HEK293 (cell line): Measurements from ENCODE around the gene CDC42.

Experiments used
- CTCF ChIA-PET: fragments of 350-600 bp; formaldehyde crosslinking; extraction: SDS; loops from one replicate; lab custom pipeline; 2021; ENCODE audit warnings: antibody characterized with exemption; lab: Yijun Ruan, JAX
- POLR2A ChIA-PET: fragments of 300-600 bp; formaldehyde crosslinking; extraction: SDS; loops from one replicate; lab custom pipeline; 2020; ENCODE audit warnings: antibody characterized with exemption, inconsistent platforms; lab: Yijun Ruan, JAX
- H3K27ac ChIP-seq: fragments of 200-500 bp; sonication (Bioruptor generic); 2 replicates; pipeline ENCODE4 v1.5.1; 2014; ENCODE audit warnings: low read depth, low read length, control low read depth, inconsistent platforms; ENCODE audit errors: extremely low read depth
- H3K36me3 ChIP-seq, 2 experiments: fragments of 200-500 bp in 1 of 2; sonication (Bioruptor generic) in 1 of 2; 1 replicate in 1 of 2; 2 replicates in 1 of 2; pipeline ENCODE4 v1.5.1; 2014 to 2017; ENCODE audit warnings: inconsistent platforms in 2 of 2, low read length in 2 of 2; ENCODE audit not compliant: control insufficient read depth in 2 of 2, insufficient read depth in 1 of 2
- H3K4me1 ChIP-seq: fragments of 200-500 bp; sonication (Bioruptor generic); 2 replicates; pipeline ENCODE4 v1.5.1; 2014; ENCODE audit warnings: mild to moderate bottlenecking, low read length, inconsistent platforms; ENCODE audit not compliant: control insufficient read depth, insufficient read depth
- H3K4me3 ChIP-seq: 2 replicates; pipeline ENCODE4 v1.5.1; 2011; ENCODE audit warnings: low read depth, mild to moderate bottlenecking, control low read depth, low read length, moderate library complexity
- H3K9me3 ChIP-seq: fragments of 200-500 bp; sonication (Bioruptor generic); 2 replicates; pipeline ENCODE4 v1.5.1; 2014; ENCODE audit warnings: low read depth, low read length, inconsistent platforms; ENCODE audit not compliant: control insufficient read depth, insufficient read depth
- GLIS2 ChIP-seq: fragments of 450-650 bp; formaldehyde crosslinking; IDR thresholded peaks from 2 replicates; pipeline ENCODE4 v1.5.1; 2016; ENCODE audit warnings: missing biosample characterization, missing genetic modification characterization
- PRDM1 ChIP-seq: fragments of 450-650 bp; formaldehyde crosslinking; IDR thresholded peaks from 2 replicates; pipeline ENCODE4; 2016; ENCODE audit warnings: missing biosample characterization, missing genetic modification characterization
- SALL2 ChIP-seq: fragments of 450-650 bp; formaldehyde crosslinking; IDR thresholded peaks from 2 replicates; pipeline ENCODE4 v1.5.0; 2017; ENCODE audit warnings: missing biosample characterization, mild to moderate bottlenecking, missing genetic modification characterization, borderline replicate concordance
- SCRT2 ChIP-seq: fragments of 450-650 bp; formaldehyde crosslinking; IDR thresholded peaks from 2 replicates; pipeline ENCODE4 v1.5.1; 2016; ENCODE audit warnings: missing biosample characterization, missing genetic modification characterization
- ZBTB21 ChIP-seq: fragments of 450-650 bp; formaldehyde crosslinking; IDR thresholded peaks from 2 replicates; pipeline ENCODE4 v1.5.1; 2017; ENCODE audit warnings: missing biosample characterization, missing genetic modification characterization
- ZBTB48 ChIP-seq: fragments of 450-650 bp; formaldehyde crosslinking; IDR thresholded peaks from 2 replicates; pipeline ENCODE4 v1.5.1; 2016; ENCODE audit warnings: missing biosample characterization, missing genetic modification characterization
- ZFP69B ChIP-seq: fragments of 450-650 bp; formaldehyde crosslinking; IDR thresholded peaks from 2 replicates; pipeline ENCODE4 v1.5.1; 2016; ENCODE audit warnings: missing biosample characterization, missing genetic modification characterization
- ZNF155 ChIP-seq: fragments of 450-650 bp; formaldehyde crosslinking; IDR thresholded peaks from 2 replicates; pipeline ENCODE4 v1.5.1; 2016; ENCODE audit warnings: missing biosample characterization, missing genetic modification characterization
- ZNF174 ChIP-seq: fragments of 450-650 bp; formaldehyde crosslinking; IDR thresholded peaks from 2 replicates; pipeline ENCODE4 v1.5.0; 2017; ENCODE audit warnings: missing biosample characterization, mild to moderate bottlenecking, missing genetic modification characterization
- ZNF184 ChIP-seq: fragments of 450-650 bp; IDR thresholded peaks from 2 replicates; pipeline ENCODE4 v1.5.1; 2018; ENCODE audit warnings: missing biosample characterization, mild to moderate bottlenecking, missing genetic modification characterization
- ZNF2 ChIP-seq: fragments of 450-650 bp; formaldehyde crosslinking; IDR thresholded peaks from 2 replicates; pipeline ENCODE4 v1.5.1; 2016; ENCODE audit warnings: missing biosample characterization, missing genetic modification characterization
- ZNF202 ChIP-seq: fragments of 450-650 bp; formaldehyde crosslinking; IDR thresholded peaks from 2 replicates; pipeline ENCODE4 v1.5.1; 2016; ENCODE audit warnings: missing biosample characterization, missing genetic modification characterization, borderline replicate concordance
- ZNF266 ChIP-seq: fragments of 450-650 bp; formaldehyde crosslinking; IDR thresholded peaks from 2 replicates; pipeline ENCODE4 v1.5.1; 2016; ENCODE audit warnings: missing biosample characterization, missing genetic modification characterization, low read depth
- ZNF354C ChIP-seq: fragments of 450-650 bp; formaldehyde crosslinking; IDR thresholded peaks from 2 replicates; pipeline ENCODE4 v1.5.1; 2016; ENCODE audit warnings: missing biosample characterization, missing genetic modification characterization, low read depth, borderline replicate concordance
- ZNF521 ChIP-seq: fragments of 450-650 bp; formaldehyde crosslinking; IDR thresholded peaks from 2 replicates; pipeline ENCODE4 v1.5.1; 2017; ENCODE audit warnings: missing biosample characterization, mild to moderate bottlenecking, missing genetic modification characterization
- ZNF530 ChIP-seq: fragments of 450-650 bp; formaldehyde crosslinking; IDR thresholded peaks from 2 replicates; pipeline ENCODE4 v1.5.1; 2016; ENCODE audit warnings: low read depth, missing biosample characterization, missing genetic modification characterization
- ZNF555 ChIP-seq: fragments of 450-650 bp; formaldehyde crosslinking; conservative IDR thresholded peaks from 2 replicates; pipeline ENCODE4 v1.5.1; 2017; ENCODE audit warnings: missing biosample characterization, mild to moderate bottlenecking, missing genetic modification characterization, inconsistent platforms
- ZNF585B ChIP-seq: fragments of 450-650 bp; formaldehyde crosslinking; IDR thresholded peaks from 2 replicates; pipeline ENCODE4 v1.5.1; 2016; ENCODE audit warnings: missing biosample characterization, missing genetic modification characterization
- ZNF670 ChIP-seq: fragments of 450-650 bp; formaldehyde crosslinking; IDR thresholded peaks from 2 replicates; pipeline ENCODE4 v1.5.1; 2016; ENCODE audit warnings: missing biosample characterization, missing genetic modification characterization, low read depth
- ZNF701 ChIP-seq: fragments of 450-650 bp; formaldehyde crosslinking; IDR thresholded peaks from 2 replicates; pipeline ENCODE4 v1.5.1; 2016; ENCODE audit warnings: missing biosample characterization, missing genetic modification characterization
- TF ChIP-seq, protein P1 (sequence below): fragments of 450-650 bp; formaldehyde crosslinking; IDR thresholded peaks from 2 replicates; pipeline ENCODE4 v1.5.1; 2016; ENCODE audit warnings: missing biosample characterization, missing genetic modification characterization, borderline replicate concordance
- TF ChIP-seq, protein P2 (sequence below): fragments of 450-650 bp; formaldehyde crosslinking; IDR thresholded peaks from 2 replicates; pipeline ENCODE4 v1.5.1; 2016; ENCODE audit warnings: missing biosample characterization, missing genetic modification characterization
- TF ChIP-seq, protein P3 (sequence below): fragments of 450-650 bp; IDR thresholded peaks from 2 replicates; pipeline ENCODE4 v1.5.1; 2018; ENCODE audit warnings: missing biosample characterization, missing genetic modification characterization

CDC42 gene

DNA sequence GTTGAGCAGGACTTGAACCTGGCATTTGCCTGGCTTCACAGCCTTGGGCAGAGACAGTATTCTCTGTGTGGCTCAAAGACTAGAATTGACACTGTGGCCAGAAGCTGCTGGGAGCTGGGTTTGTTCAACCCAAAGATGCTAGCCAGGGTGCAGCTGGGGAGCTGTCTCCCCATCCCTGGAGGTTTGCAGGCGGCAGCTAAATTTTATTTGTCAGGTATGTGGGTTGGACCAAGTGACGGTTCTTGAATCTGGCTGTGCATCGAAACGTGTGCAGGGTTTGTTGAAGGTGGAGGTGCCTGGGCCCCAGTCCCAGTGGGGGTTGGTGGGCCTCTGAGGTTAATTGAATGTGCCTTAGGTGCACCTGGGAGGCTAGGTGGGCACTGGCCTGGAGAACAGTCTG is 78.6 kb downstream of the CDC42 start (continued):
- TF ChIP-seq ZNF585B (tag by site-specific recombination) (no peak), ZBTB21 (no peak), ZNF670 (no peak), PRDM1 (no peak), ZNF202 (no peak)
- TF ChIP-seq, protein P1, sequence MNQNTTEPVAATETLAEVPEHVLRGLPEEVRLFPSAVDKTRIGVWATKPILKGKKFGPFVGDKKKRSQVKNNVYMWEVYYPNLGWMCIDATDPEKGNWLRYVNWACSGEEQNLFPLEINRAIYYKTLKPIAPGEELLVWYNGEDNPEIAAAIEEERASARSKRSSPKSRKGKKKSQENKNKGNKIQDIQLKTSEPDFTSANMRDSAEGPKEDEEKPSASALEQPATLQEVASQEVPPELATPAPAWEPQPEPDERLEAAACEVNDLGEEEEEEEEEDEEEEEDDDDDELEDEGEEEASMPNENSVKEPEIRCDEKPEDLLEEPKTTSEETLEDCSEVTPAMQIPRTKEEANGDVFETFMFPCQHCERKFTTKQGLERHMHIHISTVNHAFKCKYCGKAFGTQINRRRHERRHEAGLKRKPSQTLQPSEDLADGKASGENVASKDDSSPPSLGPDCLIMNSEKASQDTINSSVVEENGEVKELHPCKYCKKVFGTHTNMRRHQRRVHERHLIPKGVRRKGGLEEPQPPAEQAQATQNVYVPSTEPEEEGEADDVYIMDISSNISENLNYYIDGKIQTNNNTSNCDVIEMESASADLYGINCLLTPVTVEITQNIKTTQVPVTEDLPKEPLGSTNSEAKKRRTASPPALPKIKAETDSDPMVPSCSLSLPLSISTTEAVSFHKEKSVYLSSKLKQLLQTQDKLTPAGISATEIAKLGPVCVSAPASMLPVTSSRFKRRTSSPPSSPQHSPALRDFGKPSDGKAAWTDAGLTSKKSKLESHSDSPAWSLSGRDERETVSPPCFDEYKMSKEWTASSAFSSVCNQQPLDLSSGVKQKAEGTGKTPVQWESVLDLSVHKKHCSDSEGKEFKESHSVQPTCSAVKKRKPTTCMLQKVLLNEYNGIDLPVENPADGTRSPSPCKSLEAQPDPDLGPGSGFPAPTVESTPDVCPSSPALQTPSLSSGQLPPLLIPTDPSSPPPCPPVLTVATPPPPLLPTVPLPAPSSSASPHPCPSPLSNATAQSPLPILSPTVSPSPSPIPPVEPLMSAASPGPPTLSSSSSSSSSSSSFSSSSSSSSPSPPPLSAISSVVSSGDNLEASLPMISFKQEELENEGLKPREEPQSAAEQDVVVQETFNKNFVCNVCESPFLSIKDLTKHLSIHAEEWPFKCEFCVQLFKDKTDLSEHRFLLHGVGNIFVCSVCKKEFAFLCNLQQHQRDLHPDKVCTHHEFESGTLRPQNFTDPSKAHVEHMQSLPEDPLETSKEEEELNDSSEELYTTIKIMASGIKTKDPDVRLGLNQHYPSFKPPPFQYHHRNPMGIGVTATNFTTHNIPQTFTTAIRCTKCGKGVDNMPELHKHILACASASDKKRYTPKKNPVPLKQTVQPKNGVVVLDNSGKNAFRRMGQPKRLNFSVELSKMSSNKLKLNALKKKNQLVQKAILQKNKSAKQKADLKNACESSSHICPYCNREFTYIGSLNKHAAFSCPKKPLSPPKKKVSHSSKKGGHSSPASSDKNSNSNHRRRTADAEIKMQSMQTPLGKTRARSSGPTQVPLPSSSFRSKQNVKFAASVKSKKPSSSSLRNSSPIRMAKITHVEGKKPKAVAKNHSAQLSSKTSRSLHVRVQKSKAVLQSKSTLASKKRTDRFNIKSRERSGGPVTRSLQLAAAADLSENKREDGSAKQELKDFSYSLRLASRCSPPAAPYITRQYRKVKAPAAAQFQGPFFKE = no peak
- TF ChIP-seq, protein P2, sequence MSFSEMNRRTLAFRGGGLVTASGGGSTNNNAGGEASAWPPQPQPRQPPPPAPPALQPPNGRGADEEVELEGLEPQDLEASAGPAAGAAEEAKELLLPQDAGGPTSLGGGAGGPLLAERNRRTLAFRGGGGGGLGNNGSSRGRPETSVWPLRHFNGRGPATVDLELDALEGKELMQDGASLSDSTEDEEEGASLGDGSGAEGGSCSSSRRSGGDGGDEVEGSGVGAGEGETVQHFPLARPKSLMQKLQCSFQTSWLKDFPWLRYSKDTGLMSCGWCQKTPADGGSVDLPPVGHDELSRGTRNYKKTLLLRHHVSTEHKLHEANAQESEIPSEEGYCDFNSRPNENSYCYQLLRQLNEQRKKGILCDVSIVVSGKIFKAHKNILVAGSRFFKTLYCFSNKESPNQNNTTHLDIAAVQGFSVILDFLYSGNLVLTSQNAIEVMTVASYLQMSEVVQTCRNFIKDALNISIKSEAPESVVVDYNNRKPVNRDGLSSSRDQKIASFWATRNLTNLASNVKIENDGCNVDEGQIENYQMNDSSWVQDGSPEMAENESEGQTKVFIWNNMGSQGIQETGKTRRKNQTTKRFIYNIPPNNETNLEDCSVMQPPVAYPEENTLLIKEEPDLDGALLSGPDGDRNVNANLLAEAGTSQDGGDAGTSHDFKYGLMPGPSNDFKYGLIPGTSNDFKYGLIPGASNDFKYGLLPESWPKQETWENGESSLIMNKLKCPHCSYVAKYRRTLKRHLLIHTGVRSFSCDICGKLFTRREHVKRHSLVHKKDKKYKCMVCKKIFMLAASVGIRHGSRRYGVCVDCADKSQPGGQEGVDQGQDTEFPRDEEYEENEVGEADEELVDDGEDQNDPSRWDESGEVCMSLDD = no peak

- ChIA-PET POLR2A (no interaction called here), CTCF (interaction anchor here (0.5 to 6.5 kb wide), 18 partner anchors 8 to 1273 kb away, joined by 3 to 61 read pairs (median 4); no protein-coding TSS in a partner anchor)
- H3K36me3 ChIP-seq = no peaks in the 10 kb centered on the region
- H3K4me1 ChIP-seq = no peaks in the 10 kb centered on the region
- no peak overlapping the region for H3K4me3 ChIP-seq
- H3K9me3 ChIP-seq = no peaks in the 10 kb centered on the region
- no peak overlapping the region for H3K27ac ChIP-seq
- peak; percentile 100 for TF ChIP-seq SCRT2 (tag by site-specific recombination)
- TF ChIP-seq ZNF555 (tag by site-specific recombination) = no peak
- no peak for TF ChIP-seq ZNF155 (tag by site-specific recombination)
- TF ChIP-seq, protein P3, sequence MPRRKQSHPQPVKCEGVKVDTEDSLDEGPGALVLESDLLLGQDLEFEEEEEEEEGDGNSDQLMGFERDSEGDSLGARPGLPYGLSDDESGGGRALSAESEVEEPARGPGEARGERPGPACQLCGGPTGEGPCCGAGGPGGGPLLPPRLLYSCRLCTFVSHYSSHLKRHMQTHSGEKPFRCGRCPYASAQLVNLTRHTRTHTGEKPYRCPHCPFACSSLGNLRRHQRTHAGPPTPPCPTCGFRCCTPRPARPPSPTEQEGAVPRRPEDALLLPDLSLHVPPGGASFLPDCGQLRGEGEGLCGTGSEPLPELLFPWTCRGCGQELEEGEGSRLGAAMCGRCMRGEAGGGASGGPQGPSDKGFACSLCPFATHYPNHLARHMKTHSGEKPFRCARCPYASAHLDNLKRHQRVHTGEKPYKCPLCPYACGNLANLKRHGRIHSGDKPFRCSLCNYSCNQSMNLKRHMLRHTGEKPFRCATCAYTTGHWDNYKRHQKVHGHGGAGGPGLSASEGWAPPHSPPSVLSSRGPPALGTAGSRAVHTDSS = no peak
- no peak for TF ChIP-seq ZNF701 (tag by site-specific recombination)
- no peak for TF ChIP-seq ZNF530
- TF ChIP-seq ZNF521 (tag by site-specific recombination) = no peak
- 0 out of 2 replicates have a peak, but pooled peaks have one; percentile 55 for TF ChIP-seq ZBTB48
- no peak for TF ChIP-seq SALL2 (tag by site-specific recombination)
- no peak for TF ChIP-seq ZNF184 (tag by site-specific recombination)
- TF ChIP-seq ZNF174 (tag by site-specific recombination) = no peak
- no peak for TF ChIP-seq ZNF354C
- TF ChIP-seq PRDM1 = no peak
- TF ChIP-seq ZNF266 (tag by site-specific recombination) = no peak
- peak; percentile 82 for TF ChIP-seq GLIS2 (tag by site-specific recombination)
- 0 out of 2 replicates have a peak, but pooled peaks have one; percentile 21 for TF ChIP-seq ZNF2 (tag by site-specific recombination)
- 0 out of 2 replicates have a peak, but pooled peaks have one; percentile 48 for TF ChIP-seq ZFP69B
Measured at GRCh38 chr1:22131875-22132486, 79.5 kb downstream of the CDC42 start.
